Neuronal stem cell (in vitro differentiated cells): Measurements from ENCODE around the gene ARHGAP21.

Experiments
- DNase-seq: peaks from one replicate; pipeline ENCODE4 v3.0.0-alpha.2; 2013; ENCODE audit warnings: low spot score
- H2AFZ ChIP-seq: one replicate; pipeline ENCODE4 v1.6.1; 2013; ENCODE audit warnings: mild to moderate bottlenecking, low read length, inconsistent platforms
- H2AK5ac ChIP-seq: 2 replicates; pipeline ENCODE4 v1.6.1; 2013; ENCODE audit warnings: low read depth, mild to moderate bottlenecking, inconsistent platforms, low read length, moderate library complexity, mixed read lengths
- H2BK120ac ChIP-seq: 2 replicates; pipeline ENCODE4 v1.6.1; 2013; ENCODE audit warnings: low read depth, mild to moderate bottlenecking, inconsistent platforms, low read length, moderate library complexity, mixed read lengths
- H2BK12ac ChIP-seq: one replicate; pipeline ENCODE4 v1.6.1; 2013; ENCODE audit warnings: low read length, inconsistent platforms
- H2BK15ac ChIP-seq: 2 replicates; pipeline ENCODE4 v1.6.1; 2013; ENCODE audit warnings: mild to moderate bottlenecking, low read length, inconsistent platforms, mixed read lengths
- H2BK5ac ChIP-seq: one replicate; pipeline ENCODE4 v1.6.1; 2013; ENCODE audit warnings: inconsistent platforms, mild to moderate bottlenecking, low read length, moderate library complexity
- H3K14ac ChIP-seq: one replicate; pipeline ENCODE4 v1.6.1; 2013; ENCODE audit warnings: low read length, inconsistent platforms
- H3K18ac ChIP-seq: 2 replicates; pipeline ENCODE4 v1.6.1; 2013; ENCODE audit warnings: low read length, inconsistent platforms
- H3K23ac ChIP-seq: 2 replicates; pipeline ENCODE4 v1.6.1; 2013; ENCODE audit warnings: low read depth, mild to moderate bottlenecking, mixed read lengths, low read length, inconsistent platforms; ENCODE audit not compliant: poor library complexity
- H3K27ac ChIP-seq: replicated peaks from 3 replicates; pipeline ENCODE4 v1.5.1; 2013; ENCODE audit warnings: low read length, inconsistent platforms
- H3K27me3 ChIP-seq, 3 experiments: 2 replicates each; pipeline ENCODE4 v1.6.1; 2013; ENCODE audit warnings: low read length in 3 of 3, mild to moderate bottlenecking in 2 of 3, inconsistent platforms in 1 of 3, low read depth in 1 of 3, mixed read lengths in 1 of 3, moderate library complexity in 1 of 3; ENCODE audit not compliant: control insufficient read depth in 3 of 3, insufficient read depth in 3 of 3
- H3K36me3 ChIP-seq, 2 donors: replicated peaks in 1 of 2; 2 replicates each; pipeline ENCODE4 v1.6.1; 2013; ENCODE audit warnings: low read length in 2 of 2; ENCODE audit not compliant: control insufficient read depth in 2 of 2, insufficient read depth in 2 of 2
- H3K4ac ChIP-seq: 2 replicates; pipeline ENCODE4 v1.6.1; 2013; ENCODE audit warnings: inconsistent platforms, mild to moderate bottlenecking, low read length, moderate library complexity
- H3K4me1 ChIP-seq, 2 donors: 1 replicate in 1 of 2; 2 replicates in 1 of 2; pipeline ENCODE4 v1.6.1; 2013; ENCODE audit warnings: low read length in 2 of 2, low read depth in 1 of 2; ENCODE audit not compliant: control insufficient read depth in 2 of 2, insufficient read depth in 1 of 2
- H3K4me2 ChIP-seq: one replicate; pipeline ENCODE4 v1.6.1; 2013; ENCODE audit warnings: mild to moderate bottlenecking, low read length, inconsistent platforms; ENCODE audit not compliant: insufficient read depth, poor library complexity, severe bottlenecking
- H3K4me3 ChIP-seq, 2 donors: 2 replicates each; pipeline ENCODE4 v1.5.1; 2013; ENCODE audit warnings: low read length in 2 of 2, mild to moderate bottlenecking in 2 of 2, inconsistent platforms in 1 of 2, moderate library complexity in 1 of 2
- H3K79me1 ChIP-seq: one replicate; pipeline ENCODE4 v1.6.1; 2013; ENCODE audit warnings: low read depth, mild to moderate bottlenecking, inconsistent platforms, low read length, moderate library complexity
- H3K9ac ChIP-seq: one replicate; pipeline ENCODE4 v1.6.1; 2013; ENCODE audit warnings: mild to moderate bottlenecking, low read depth, low read length, inconsistent platforms; ENCODE audit not compliant: poor library complexity
- H3K9me3 ChIP-seq, 2 donors: replicated peaks in 1 of 2; 2 replicates each; pipeline versions ENCODE3 to v1.6.1; 2013; ENCODE audit warnings: low read length in 2 of 2, mild to moderate bottlenecking in 2 of 2, inconsistent platforms in 1 of 2, low read depth in 1 of 2, mixed read lengths in 1 of 2, moderate library complexity in 1 of 2; ENCODE audit not compliant: control insufficient read depth in 2 of 2, insufficient read depth in 1 of 2
- H4K8ac ChIP-seq: one replicate; pipeline ENCODE4 v1.6.1; 2013; ENCODE audit warnings: low read depth, mild to moderate bottlenecking, inconsistent platforms, low read length, moderate library complexity
- H4K91ac ChIP-seq: one replicate; pipeline ENCODE4 v1.6.1; 2013; ENCODE audit warnings: low read length, low read depth, mild to moderate bottlenecking, inconsistent platforms; ENCODE audit not compliant: poor library complexity
- WGBS, 2 donors: extraction: QIAGEN DNeasy Blood & Tissue Kit; methylation state at CpG; one replicate each; pipeline ENCODE4 v1.1.7; 2013; ENCODE audit warnings: missing lambda C conversion rate in 2 of 2, mixed read lengths in 1 of 2; ENCODE audit not compliant: insufficient read length in 2 of 2, insufficient replicate concordance in 1 of 2; ENCODE audit errors: extremely low coverage in 2 of 2; 5-methylcytosine and 5-hydroxymethylcytosine counted together

ARHGAP21 gene

GRCh38 chr10:24579906-24580305 lies 143.8 kb downstream of the ARHGAP21 start:
- Histone ChIP-seq H3K27me3 (no peaks in the 10 kb centered on the region), H2BK12ac (no peak overlapping the region), H2AK5ac (no peak overlapping the region), H2BK5ac (no peak overlapping the region), H3K4me2 (no peak overlapping the region), H2BK120ac (no peak overlapping the region), H4K8ac (no peak overlapping the region), H3K18ac (no peak overlapping the region), H3K14ac (no peak overlapping the region), H2AFZ (no peak overlapping the region), H3K4ac (no peak overlapping the region), H4K91ac (no peak overlapping the region), H3K9me3 (no peaks in the 10 kb centered on the region), H3K9ac (no peak overlapping the region), H3K36me3 (peaks cover 0 to 33% of the 10 kb centered on the region in 2 donors), H3K4me1 (peaks cover 1 to 4% of the 10 kb centered on the region in 2 donors), H3K4me3 (no peak overlapping the region), H2BK15ac (no peak overlapping the region), H3K23ac (no peak overlapping the region), H3K27ac (no peak overlapping the region), H3K79me1 (no peaks in the 10 kb centered on the region)
- no peak for DNase-seq
- WGBS, 2 donors, result no CpG with 5 or more reads among the region's 4 CpGs

- WGBS, 2 donors, result no CpG with 5 or more reads among the region's 1 CpG
- H3K14ac ChIP-seq, result no peak overlapping the region
- no peak overlapping the region for H3K27ac ChIP-seq
These were observed 144.2 kb downstream of the ARHGAP21 start for GRCh38 chr10:24579448-24579847.

GRCh38 chr10:24575481-24576002 lies 148.1 kb downstream of the ARHGAP21 start:
- no peak overlapping the region for H3K27ac ChIP-seq
- no peaks in the 10 kb centered on the region for H3K27me3 ChIP-seq
- whole genome bisulfite sequencing, 2 donors, result no CpG with 5 or more reads among the region's 10 CpGs
- no peak overlapping the region for H3K18ac ChIP-seq
- H2BK12ac ChIP-seq, result no peak overlapping the region
- DNase-seq, result no peak
- H3K4me1 ChIP-seq, result peaks cover 3 to 4% of the 10 kb centered on the region in 2 donors
- H3K23ac ChIP-seq, result no peak overlapping the region
- H2BK15ac ChIP-seq, result no peak overlapping the region
- no peak overlapping the region for H3K4me3 ChIP-seq
- H3K4me2 ChIP-seq, result no peak overlapping the region
- no peaks in the 10 kb centered on the region for H3K79me1 ChIP-seq
- H3K4ac ChIP-seq, result no peak overlapping the region
- H3K14ac ChIP-seq, result no peak overlapping the region
- no peak overlapping the region for H2BK120ac ChIP-seq
- no peaks in the 10 kb centered on the region for H3K36me3 ChIP-seq
- no peak overlapping the region for H2AK5ac ChIP-seq
- H4K8ac ChIP-seq, result no peak overlapping the region
- no peak overlapping the region for H3K9ac ChIP-seq
- no peak overlapping the region for H2AFZ ChIP-seq
- H4K91ac ChIP-seq, result no peak overlapping the region
- peaks cover 0 to 5% of the 10 kb centered on the region in 2 donors for H3K9me3 ChIP-seq
- no peak overlapping the region for H2BK5ac ChIP-seq

More at GRCh38 chr10:24579448-24579847, 144.2 kb downstream of the ARHGAP21 start:
- peaks cover 0 to 30% of the 10 kb centered on the region in 2 donors for H3K36me3 ChIP-seq
- H3K4me2 ChIP-seq, result no peak overlapping the region
- no peak overlapping the region for H3K9ac ChIP-seq
- no peak overlapping the region for H3K4me3 ChIP-seq
- H3K4me1 ChIP-seq, result peaks cover 1 to 4% of the 10 kb centered on the region in 2 donors
- H3K79me1 ChIP-seq, result no peaks in the 10 kb centered on the region
- no peak overlapping the region for H2BK5ac ChIP-seq
- no peak overlapping the region for H3K4ac ChIP-seq
- no peaks in the 10 kb centered on the region for H3K27me3 ChIP-seq
- H2BK120ac ChIP-seq, result no peak overlapping the region
- H3K9me3 ChIP-seq, result no peaks in the 10 kb centered on the region
- H3K18ac ChIP-seq, result no peak overlapping the region
- H4K91ac ChIP-seq, result no peak overlapping the region
- no peak overlapping the region for H2BK15ac ChIP-seq
- no peak for DNase-seq
- H2BK12ac ChIP-seq, result no peak overlapping the region
- no peak overlapping the region for H4K8ac ChIP-seq
- H2AK5ac ChIP-seq, result no peak overlapping the region
- H3K23ac ChIP-seq, result no peak overlapping the region
- no peak overlapping the region for H2AFZ ChIP-seq

DNA sequence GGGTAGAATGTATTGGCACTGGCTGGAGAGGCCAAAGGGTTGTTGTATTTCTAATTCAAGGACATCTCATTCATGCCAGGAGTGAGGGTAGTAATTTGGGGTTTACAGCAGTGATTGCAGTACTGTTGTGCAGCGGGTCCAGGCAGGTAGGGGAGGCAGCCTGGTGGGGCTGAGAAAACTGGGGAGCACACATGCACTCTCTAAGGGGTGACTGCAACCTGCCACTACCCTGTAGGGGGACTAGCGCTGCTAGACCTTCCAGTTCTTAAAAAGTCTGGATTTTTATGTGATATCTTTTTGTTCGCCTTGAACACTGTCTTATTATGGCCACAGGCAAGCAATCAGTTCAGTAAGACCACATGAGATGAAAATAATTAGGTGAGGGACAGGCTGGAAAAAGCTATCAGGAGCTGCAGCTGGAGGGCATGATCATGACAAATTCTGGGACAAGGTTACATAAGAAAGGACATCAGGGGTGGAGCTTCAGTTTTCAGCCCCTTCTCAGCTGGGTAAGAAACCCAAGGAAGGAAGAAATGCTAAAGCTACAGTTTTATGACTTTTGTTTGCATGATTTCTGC lies 149.0 kb downstream of the ARHGAP21 start:
- no peak for DNase-seq
- Histone ChIP-seq H3K9ac (no peak overlapping the region), H2BK15ac (no peak overlapping the region), H2BK5ac (no peak overlapping the region), H4K91ac (no peak overlapping the region), H2BK12ac (no peak overlapping the region), H2AK5ac (no peak overlapping the region), H3K4ac (no peak overlapping the region), H3K79me1 (no peaks in the 10 kb centered on the region), H3K4me1 (peaks cover 0 to 2% of the 10 kb centered on the region in 2 donors), H3K18ac (no peak overlapping the region), H3K9me3 (peaks cover 0 to 5% of the 10 kb centered on the region in 2 donors), H2BK120ac (no peak overlapping the region), H4K8ac (no peak overlapping the region), H2AFZ (no peak overlapping the region), H3K36me3 (no peaks in the 10 kb centered on the region), H3K14ac (no peak overlapping the region), H3K4me2 (no peak overlapping the region), H3K23ac (no peak overlapping the region), H3K27me3 (no peaks in the 10 kb centered on the region), H3K27ac (no peak overlapping the region), H3K4me3 (no peak overlapping the region)
- WGBS, 2 donors, result no CpG with 5 or more reads among the region's 3 CpGs
